ENCODE data around the gene DLG2. TPM values are rescaled to one million over a fixed set of nuclear protein-coding genes. Genes with fewer than 3 reads are reported as not detected.

DLG2 gene
- polyA plus RNA-seq, 3 donors = 0.24 to 0.39 TPM; not detected in 1

DNA sequence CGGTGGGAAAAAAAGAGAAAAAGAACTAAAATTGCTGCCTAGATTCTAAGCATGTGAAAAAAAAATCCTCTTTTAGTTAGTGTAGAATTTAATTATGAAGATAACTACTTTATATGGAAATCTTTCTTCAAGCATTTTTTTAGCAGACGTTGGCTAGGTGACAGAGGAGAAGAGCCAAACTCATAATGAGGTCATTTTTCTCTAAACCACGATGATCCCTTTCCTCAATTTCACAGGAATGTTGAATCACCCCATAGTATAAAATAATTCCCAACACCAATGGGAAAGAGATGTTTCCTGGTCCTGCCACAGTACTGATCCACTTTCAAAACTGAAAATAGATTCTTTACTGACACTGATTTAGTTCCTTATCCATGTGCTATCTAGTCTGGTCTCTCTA lies 319.8 kb downstream of the DLG2 start:
- Histone ChIP-seq H3K27me3 (ENCODE audit: control insufficient read depth in 2 of 2, insufficient read depth in 2 of 2, low read length in 2 of 2) (no peaks in the 10 kb centered on the region), H3K4me1 (ENCODE audit: control insufficient read depth in 1 of 2, insufficient read depth in 2 of 2, low read length in 2 of 2) (no peaks in the 10 kb centered on the region), H3K4me2 (replicated peaks; ENCODE audit: extremely low read depth, low read length, poor library complexity, severe bottlenecking) (no peak overlapping the region), H3K36me3 (replicated peaks in 1 of 2; ENCODE audit: control insufficient read depth in 1 of 2, insufficient read depth in 2 of 2, low read length in 2 of 2) (no peaks in the 10 kb centered on the region), H3K27ac (ENCODE audit: low read depth in 1 of 2, low read length in 2 of 2) (no peak overlapping the region), H3K9ac (ENCODE audit: insufficient read depth, low read length, poor library complexity, severe bottlenecking) (no peak overlapping the region), H3K9me3 (replicated peaks in 1 of 2; ENCODE audit: control insufficient read depth in 1 of 2, insufficient read depth in 1 of 2, low read length in 2 of 2) (no peaks in the 10 kb centered on the region), H4K20me1 (ENCODE audit: insufficient read depth, low read length) (no peaks in the 10 kb centered on the region), H3K4me3 (replicated peaks in 1 of 3; ENCODE audit: low read depth in 2 of 3, low read length in 3 of 3) (no peak overlapping the region), H3K79me2 (ENCODE audit: insufficient read depth, low read length) (no peaks in the 10 kb centered on the region), H2AFZ (ENCODE audit: insufficient read depth, low read depth, low read length, poor library complexity, severe bottlenecking) (no peak overlapping the region)
- Mint-ChIP-seq H3K9me3 (peaks cover 0 to 10% (median 4%) of the 10 kb centered on the region in 7 donors), H3K4me1 (no peaks in the 10 kb centered on the region), H3K4me3 (no peak overlapping the region), H3K36me3 (no peaks in the 10 kb centered on the region), H3K27me3 (ENCODE audit: low read depth in 3 of 3) (peaks cover 0 to 1% (median 0%) of the 10 kb centered on the region in 3 donors), H3K27ac (no peak overlapping the region)
- no CpG with 5 or more reads among the region's 3 CpGs for WGBS (ENCODE audit: insufficient coverage)
- intact Hi-C loops (cut with micrococcal nuclease) = no loop called here
- TF ChIP-seq, protein P1, sequence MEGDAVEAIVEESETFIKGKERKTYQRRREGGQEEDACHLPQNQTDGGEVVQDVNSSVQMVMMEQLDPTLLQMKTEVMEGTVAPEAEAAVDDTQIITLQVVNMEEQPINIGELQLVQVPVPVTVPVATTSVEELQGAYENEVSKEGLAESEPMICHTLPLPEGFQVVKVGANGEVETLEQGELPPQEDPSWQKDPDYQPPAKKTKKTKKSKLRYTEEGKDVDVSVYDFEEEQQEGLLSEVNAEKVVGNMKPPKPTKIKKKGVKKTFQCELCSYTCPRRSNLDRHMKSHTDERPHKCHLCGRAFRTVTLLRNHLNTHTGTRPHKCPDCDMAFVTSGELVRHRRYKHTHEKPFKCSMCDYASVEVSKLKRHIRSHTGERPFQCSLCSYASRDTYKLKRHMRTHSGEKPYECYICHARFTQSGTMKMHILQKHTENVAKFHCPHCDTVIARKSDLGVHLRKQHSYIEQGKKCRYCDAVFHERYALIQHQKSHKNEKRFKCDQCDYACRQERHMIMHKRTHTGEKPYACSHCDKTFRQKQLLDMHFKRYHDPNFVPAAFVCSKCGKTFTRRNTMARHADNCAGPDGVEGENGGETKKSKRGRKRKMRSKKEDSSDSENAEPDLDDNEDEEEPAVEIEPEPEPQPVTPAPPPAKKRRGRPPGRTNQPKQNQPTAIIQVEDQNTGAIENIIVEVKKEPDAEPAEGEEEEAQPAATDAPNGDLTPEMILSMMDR (IDR thresholded peaks at IDR 0.05) = no peak
- DNase-seq = no peak

GRCh38 chr11:85301895-85302678 lies 325.1 kb downstream of the DLG2 start:
- no peaks in the 10 kb centered on the region for H3K4me1 ChIP-seq (ENCODE audit: control insufficient read depth in 1 of 2, insufficient read depth in 2 of 2, low read length in 2 of 2)
- H3K27me3 Mint-ChIP-seq (ENCODE audit: low read depth in 3 of 3) = peaks cover 0 to 2% (median 1%) of the 10 kb centered on the region in 3 donors
- no peaks in the 10 kb centered on the region for H3K79me2 ChIP-seq (ENCODE audit: insufficient read depth, low read length)
- H3K9me3 Mint-ChIP-seq = peaks cover 0 to 10% (median 6%) of the 10 kb centered on the region in 7 donors
- no peaks in the 10 kb centered on the region for H3K4me1 Mint-ChIP-seq
- DNase-seq = no peak
- intact Hi-C loops (cut with micrococcal nuclease) = no loop called here
- H2AFZ ChIP-seq (ENCODE audit: insufficient read depth, low read depth, low read length, poor library complexity, severe bottlenecking) = no peak overlapping the region
- H3K27ac ChIP-seq (ENCODE audit: low read depth in 1 of 2, low read length in 2 of 2) = no peak overlapping the region
- no peak overlapping the region for H3K27ac Mint-ChIP-seq
- H3K4me3 Mint-ChIP-seq = no peak overlapping the region
- H3K27me3 ChIP-seq (ENCODE audit: control insufficient read depth in 2 of 2, insufficient read depth in 2 of 2, low read length in 2 of 2) = no peaks in the 10 kb centered on the region
- H3K4me2 ChIP-seq (replicated peaks; ENCODE audit: extremely low read depth, low read length, poor library complexity, severe bottlenecking) = no peak overlapping the region
- H4K20me1 ChIP-seq (ENCODE audit: insufficient read depth, low read length) = no peaks in the 10 kb centered on the region
- H3K9me3 ChIP-seq (replicated peaks in 1 of 2; ENCODE audit: control insufficient read depth in 1 of 2, insufficient read depth in 1 of 2, low read length in 2 of 2) = no peaks in the 10 kb centered on the region
- TF ChIP-seq, protein P1 (IDR thresholded peaks at IDR 0.05) = no peak
- WGBS (ENCODE audit: insufficient coverage) = 100% methylated on average over 1 of the region's 1 CpG
- no peaks in the 10 kb centered on the region for H3K36me3 ChIP-seq (replicated peaks in 1 of 2; ENCODE audit: control insufficient read depth in 1 of 2, insufficient read depth in 2 of 2, low read length in 2 of 2)
- no peak overlapping the region for H3K9ac ChIP-seq (ENCODE audit: insufficient read depth, low read length, poor library complexity, severe bottlenecking)
- no peak overlapping the region for H3K4me3 ChIP-seq (replicated peaks in 1 of 3; ENCODE audit: low read depth in 2 of 3, low read length in 3 of 3)
- H3K36me3 Mint-ChIP-seq = no peaks in the 10 kb centered on the region

Data from CD14-positive monocyte (primary cell).